Lower leg skin (tissue), 3 donors: ENCODE data around the gene FBXL13.
"Not testable (repeated sequence)": the region's sequence is repeated elsewhere in the genome, so short reads cannot be mapped to it uniquely, and the experiment has no call there.

Experiments
- POLR2A ChIP-seq, 2 donors: fragments of 450-650 bp; IDR thresholded peaks; one replicate each; pipeline ENCODE4 v1.6.1; 2016 to 2017; ENCODE audit warnings: antibody characterized with exemption in 2 of 2, mild to moderate bottlenecking in 1 of 2, moderate library complexity in 1 of 2
- TF ChIP-seq, protein P1 (sequence below), 3 donors: fragments of 450-650 bp; IDR thresholded peaks; one replicate each; pipeline ENCODE4 v1.5.1; 2016; ENCODE audit warnings: antibody characterized with exemption in 3 of 3, mild to moderate bottlenecking in 3 of 3, moderate library complexity in 2 of 3

DNA sequence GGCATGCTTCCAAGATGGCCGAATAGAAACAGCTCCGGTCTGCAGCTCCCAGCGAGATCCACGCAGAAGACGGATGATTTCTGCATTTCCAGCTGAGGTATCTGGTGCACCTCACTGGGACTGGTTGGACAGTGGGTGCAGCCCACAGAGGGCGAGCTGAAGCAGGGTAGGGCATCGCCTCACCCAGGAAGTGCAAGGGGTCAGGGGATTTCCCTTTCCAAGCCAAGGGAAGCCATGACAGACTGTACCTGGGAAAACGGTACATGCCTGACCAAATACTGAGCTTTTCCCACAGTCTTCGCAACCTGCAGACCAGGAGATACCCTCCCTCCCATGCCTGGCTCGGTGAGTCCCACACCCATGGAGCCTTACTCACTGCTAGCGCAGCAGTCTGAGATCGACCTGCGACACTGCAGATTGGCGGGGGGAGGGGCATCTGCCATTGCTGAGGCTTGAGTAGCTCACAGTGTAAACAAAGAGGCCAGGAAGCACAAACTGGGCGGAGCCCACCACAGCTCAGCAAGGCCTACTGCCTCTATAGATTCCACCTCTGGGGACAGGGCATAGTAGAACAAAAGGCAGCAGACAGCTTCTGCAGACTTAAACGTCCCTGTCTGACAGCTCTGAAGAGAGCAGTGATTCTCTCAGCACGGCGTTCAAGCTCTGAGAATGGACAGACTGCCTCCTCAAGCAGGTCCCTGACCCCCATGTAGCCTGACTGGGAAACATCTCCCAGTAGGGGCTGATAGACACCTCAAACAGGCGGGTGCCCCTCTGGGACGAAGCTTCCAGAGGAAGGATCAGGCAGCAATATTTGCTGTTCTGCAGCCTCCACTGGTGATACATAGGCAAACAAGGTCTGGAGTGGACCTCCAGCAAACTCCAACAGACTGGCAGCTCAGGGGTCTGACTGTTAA is 36.5 kb downstream of the FBXL13 start:
- TF ChIP-seq, protein P1, sequence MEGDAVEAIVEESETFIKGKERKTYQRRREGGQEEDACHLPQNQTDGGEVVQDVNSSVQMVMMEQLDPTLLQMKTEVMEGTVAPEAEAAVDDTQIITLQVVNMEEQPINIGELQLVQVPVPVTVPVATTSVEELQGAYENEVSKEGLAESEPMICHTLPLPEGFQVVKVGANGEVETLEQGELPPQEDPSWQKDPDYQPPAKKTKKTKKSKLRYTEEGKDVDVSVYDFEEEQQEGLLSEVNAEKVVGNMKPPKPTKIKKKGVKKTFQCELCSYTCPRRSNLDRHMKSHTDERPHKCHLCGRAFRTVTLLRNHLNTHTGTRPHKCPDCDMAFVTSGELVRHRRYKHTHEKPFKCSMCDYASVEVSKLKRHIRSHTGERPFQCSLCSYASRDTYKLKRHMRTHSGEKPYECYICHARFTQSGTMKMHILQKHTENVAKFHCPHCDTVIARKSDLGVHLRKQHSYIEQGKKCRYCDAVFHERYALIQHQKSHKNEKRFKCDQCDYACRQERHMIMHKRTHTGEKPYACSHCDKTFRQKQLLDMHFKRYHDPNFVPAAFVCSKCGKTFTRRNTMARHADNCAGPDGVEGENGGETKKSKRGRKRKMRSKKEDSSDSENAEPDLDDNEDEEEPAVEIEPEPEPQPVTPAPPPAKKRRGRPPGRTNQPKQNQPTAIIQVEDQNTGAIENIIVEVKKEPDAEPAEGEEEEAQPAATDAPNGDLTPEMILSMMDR (IDR thresholded peaks at IDR 0.05), result not testable (repeated sequence)
- not testable (repeated sequence) for TF ChIP-seq POLR2A (IDR thresholded peaks at IDR 0.05)
